ENCODE results near the gene ZFP57.

- TF ChIP-seq CTCF (IDR thresholded peaks at IDR 0.05) (no peak), POLR2A (IDR thresholded peaks at IDR 0.05) (no peak)
Observed at GRCh38 chr6:29652198-29652584, 28.8 kb downstream of the ZFP57 start.
